Stimulated activated CD8-positive, alpha-beta memory T cell treated with anti-CD3 and anti-CD28 coated beads, Interleukin-12 subunit alpha, Interleukin-12 subunit beta, amount 100 ng/mL, for 1 hour (primary cell): ENCODE measurements around the gene CS.

Experiments
- DNase-seq: peaks from one replicate; pipeline ENCODE4 v3.0.0-alpha.2; 2020; ENCODE audit warnings: low read depth

The CS gene

GRCh38 chr12:56247923-56248322 is 52.2 kb downstream of the CS start:
- no peak for DNase-seq

GRCh38 chr12:56244494-56244893 is 55.6 kb downstream of the CS start:
- DNase-seq = no peak

DNA sequence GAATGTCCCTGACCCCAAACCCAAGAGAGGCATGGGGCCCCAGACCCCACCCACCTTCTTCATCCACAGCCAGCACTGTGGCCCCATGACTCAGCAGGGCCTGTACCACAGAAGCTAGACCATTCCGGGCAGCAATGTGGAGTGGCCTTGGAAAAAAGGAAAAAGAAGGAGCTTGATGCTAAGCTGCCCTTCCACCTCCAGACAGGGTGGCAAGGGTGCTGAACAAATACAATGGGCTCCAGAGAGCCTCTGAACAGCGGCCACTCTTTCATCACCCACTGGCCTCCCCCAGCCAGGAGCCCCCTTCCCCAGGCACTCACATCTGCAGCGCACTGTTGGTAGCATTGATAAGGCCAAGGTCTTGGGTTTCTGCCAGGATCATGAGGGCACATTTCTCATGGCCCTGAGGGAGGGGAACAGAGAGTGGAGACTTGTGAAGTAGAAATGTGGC is 56.4 kb downstream of the CS start:
- DNase-seq = no peak

DNA sequence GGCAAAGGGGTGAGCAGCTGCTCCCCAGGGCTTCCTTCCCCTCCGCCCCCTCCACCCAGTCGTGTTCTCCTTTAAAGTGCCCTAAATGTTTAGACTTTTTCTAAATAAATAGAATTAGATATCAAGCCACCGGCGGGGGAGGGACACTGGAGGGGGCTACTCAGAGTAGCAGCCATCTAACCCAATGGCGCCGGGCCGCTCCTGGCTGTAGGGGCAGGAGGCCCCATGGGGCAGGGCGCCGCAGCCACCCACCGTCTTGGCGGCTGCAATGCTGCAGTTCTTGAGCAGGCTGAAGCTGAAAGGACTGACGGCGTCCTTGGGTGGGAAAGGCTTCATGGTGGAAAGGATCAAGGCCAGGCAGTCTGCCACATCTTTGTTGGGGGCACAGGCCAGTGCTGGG is 57.1 kb downstream of the CS start:
- DNase-seq = no peak

- no peak for DNase-seq
Measured at GRCh38 chr12:56241424-56242303, 58.5 kb downstream of the CS start.

DNA sequence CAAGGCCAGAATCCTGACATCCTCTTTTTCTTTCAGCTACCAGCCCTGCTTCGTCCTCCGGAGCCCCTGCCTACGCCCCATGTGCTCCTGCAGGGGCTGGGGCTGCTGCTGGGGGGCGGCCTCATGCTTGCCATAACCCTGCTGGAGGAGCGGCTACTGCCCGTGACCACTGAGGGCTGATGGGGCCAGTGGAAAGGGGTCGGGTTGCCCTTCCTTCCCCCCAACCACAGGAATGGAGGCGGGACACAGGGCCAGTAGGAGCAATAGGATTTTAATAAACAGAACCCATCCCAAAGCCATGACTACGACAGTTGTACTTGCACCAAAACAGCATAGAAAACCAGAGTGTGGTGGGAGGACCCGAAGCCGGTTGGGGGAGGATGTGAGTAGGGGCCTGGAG is 62.6 kb downstream of the CS start:
- no peak for DNase-seq

DNA sequence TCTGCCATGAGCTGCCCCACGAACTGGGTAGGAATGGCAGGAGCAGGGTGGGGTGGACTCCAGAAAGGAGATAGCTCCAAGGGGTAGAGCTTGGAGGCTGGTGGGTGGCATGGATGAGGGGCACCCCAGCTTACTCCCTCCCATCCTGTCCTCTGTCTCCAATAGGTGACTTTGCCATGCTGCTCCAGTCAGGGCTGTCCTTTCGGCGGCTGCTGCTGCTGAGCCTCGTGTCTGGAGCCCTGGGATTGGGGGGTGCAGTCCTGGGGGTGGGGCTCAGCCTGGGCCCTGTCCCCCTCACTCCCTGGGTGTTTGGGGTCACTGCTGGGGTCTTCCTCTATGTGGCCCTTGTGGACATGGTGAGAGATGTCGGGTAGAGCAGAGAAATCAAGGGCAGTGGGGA is 63.1 kb downstream of the CS start:
- DNase-seq = no peak

DNA sequence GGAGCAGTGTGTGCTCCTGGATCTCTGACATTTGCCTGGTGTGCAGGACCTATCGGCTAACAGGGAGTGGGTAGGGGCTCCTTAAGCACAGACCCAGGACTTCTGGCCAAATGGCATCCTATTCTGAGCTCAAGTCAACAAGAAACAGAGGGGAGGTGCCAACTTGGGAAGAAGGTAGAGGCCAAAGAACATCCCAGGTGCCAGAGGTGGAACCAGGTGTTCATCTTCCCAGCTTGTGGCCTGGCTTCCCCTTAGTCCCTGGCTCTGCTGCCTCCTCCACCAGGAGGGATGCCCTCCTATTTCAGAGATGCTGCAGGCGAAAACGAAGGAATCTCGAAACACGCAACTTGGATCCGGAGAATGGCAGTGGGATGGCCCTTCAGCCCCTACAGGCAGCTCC is 64.0 kb downstream of the CS start:
- DNase-seq = no peak

GRCh38 chr12:56234746-56235436 is 65.2 kb downstream of the CS start:
- DNase-seq = no peak

- no peak for DNase-seq
Measured at GRCh38 chr12:56231184-56231582, 68.9 kb downstream of the CS start.

- DNase-seq = no peak
Measured at GRCh38 chr12:56230432-56231183, 69.5 kb downstream of the CS start.

DNA sequence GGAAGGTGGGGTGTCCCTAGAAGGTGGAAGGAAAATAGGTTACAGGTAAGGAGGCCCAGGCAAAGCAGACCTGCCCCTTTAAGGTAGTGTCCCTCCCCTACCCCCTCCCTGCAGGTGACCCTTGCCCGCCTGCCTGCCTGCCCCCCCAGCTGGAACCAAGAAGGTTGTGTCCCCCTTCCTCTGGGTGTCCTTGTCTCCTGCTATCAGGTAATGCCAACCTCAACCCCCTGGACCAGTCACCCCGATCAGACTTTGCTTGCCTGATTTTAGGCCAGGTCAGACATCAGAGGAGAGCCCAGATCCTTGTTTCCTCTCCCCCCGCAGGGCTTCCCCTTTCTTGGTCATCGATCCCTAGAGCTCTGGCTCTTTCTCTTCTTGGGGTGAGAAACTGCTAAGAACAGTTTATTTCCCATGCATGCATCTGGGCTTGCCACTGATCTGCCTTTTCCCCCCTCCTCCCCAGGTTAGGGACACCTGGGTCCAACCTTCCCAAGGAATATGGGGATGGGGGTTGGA is 70.2 kb downstream of the CS start, which contains the start of gene SLC39A5:
Gene SLC39A5, plus strand, starts transcription at position 136 of the 516 bp plus-strand sequence. CDS start 1,224 bp downstream, outside the sequence.
- DNase-seq = no peak

GRCh38 chr12:56229082-56229481 is 71.0 kb downstream of the CS start:
- DNase-seq = no peak

- no peak for DNase-seq
Measured at GRCh38 chr12:56224954-56225353, 75.2 kb downstream of the CS start.

DNA sequence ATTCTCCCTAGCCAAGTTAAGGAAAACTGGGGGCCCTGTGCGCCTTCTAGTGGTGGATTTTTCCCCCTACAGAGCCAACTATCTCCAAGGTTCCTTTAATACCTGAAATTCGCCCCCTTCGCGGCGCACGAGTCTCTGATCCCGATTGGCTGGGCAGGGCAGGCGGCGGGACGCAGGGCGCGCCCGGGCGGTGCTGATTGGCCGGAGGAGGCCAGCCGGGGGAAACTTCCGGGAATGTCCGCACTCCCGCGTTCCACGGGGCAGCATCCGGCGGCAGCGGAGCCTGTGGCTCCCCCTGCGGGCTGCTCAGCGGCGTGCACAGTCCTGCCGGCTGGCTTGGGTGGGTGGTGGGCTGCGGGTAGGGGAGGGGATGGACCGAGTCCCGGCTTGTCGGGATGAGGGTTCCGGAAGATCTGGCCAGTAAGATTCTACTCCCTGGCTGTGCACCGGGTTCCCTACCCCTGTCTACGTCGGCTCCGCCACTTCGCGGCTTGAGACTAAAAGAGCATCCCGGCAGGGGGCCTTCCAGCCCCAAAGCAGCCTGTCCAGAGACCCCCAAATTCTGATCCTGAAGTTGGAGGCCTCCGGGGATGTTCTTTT is 75.9 kb downstream of the CS start, which contains the start of gene NABP2:
Gene NABP2, plus strand, starts transcription at position 241 of the 600 bp plus-strand sequence. CDS start 515 bp downstream, outside the sequence.
- peak; percentile 85 for DNase-seq

- DNase-seq = no peak
Measured at GRCh38 chr12:56223571-56224101, 76.5 kb downstream of the CS start.

DNA sequence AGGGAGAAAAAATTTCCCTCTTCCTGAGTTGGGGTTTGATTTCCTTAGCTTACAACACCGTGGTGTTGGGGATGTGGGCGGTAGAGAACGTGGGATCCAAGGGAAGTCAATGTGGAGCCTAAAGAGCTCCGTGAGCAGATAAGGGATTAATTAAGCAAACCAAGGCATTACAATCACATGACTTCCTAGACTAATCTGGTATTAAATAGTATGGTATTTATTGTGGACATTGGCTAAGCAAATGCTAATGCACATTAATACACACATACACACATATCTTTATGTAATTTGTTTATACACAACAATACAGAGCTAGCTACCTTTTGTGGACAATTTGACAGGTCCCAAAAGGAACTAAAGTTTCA is 77.6 kb downstream of the CS start:
- DNase-seq = no peak

GRCh38 chr12:56221757-56222530 is 78.2 kb downstream of the CS start, which contains the start of gene RNF41:
TSS of gene RNF41 (minus strand) at chr12:56221922. CDS start at chr12:56214047, 7,875 bp downstream.
- DNase-seq = peak; percentile 89
